Stimulated activated CD8-positive, alpha-beta memory T cell treated with anti-CD3 and anti-CD28 coated beads, Interleukin-7, amount 100 ng/mL, for 4 hours (primary cell): ENCODE results near the gene PFKFB2.

ENCODE experiments used
- DNase-seq, 2 donors: peaks; one replicate each; pipeline ENCODE4 v3.0.0-alpha.2; 2020; ENCODE audit warnings: low read depth in 2 of 2

Gene PFKFB2

DNA sequence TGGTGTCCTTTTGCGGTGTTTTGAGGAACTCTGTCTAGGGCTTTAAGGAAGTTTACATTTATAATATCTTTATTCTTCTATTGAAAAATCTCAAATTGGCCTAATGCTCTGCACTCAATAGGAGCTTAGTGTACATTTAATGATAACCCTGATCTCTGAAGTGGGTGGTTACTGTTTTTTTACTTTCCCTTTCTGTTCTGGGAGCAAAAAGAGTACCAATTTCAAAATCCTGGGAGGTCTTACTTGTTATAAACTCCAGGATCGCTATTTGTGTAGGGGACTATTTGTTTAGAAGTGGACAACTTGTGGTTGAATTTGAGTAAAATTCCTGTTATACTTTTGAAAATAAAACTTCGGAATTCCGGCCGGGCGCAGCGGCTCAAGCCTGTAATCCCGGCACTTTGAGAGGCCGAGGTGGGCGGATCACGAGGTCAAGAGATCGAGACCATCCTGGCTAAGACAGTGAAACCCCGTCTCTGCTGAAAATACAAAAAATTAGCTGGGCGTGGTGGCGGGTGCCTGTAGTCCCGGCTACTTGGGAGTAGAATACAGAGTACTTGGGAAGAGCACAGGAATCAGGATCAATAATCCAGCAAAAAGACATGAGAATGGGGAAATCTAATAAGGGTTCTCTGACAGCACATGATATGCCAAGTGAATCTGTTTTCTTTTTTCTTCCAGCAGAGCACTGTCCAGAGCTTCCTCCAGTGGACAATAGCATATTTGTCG lies 36.7 kb downstream of the PFKFB2 start:
- no peak for DNase-seq

- no peak for DNase-seq
Observed at GRCh38 chr1:207091200-207091908, 38.3 kb downstream of the PFKFB2 start.

DNA sequence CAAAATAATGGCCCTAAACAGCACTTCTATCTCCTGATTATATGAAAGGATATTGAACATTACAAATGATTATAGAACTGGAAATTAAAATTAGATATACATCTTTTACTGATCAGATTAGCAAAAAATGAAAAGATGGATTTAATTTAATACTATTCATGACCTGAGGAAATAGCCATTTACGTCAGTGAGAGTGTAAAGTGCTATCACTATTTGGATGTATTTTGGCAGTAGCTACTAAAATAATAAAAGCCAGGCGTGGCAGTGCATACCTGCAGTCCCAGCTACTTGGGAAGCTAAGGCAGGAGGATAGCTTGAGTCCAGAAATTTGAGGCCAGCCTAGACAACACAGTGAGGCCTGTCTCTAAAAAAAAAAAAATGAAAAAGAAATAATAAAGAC lies 40.9 kb downstream of the PFKFB2 start:
- no peak for DNase-seq

GRCh38 chr1:207097871-207098324 lies 44.8 kb downstream of the PFKFB2 start:
- no peak for DNase-seq

DNA sequence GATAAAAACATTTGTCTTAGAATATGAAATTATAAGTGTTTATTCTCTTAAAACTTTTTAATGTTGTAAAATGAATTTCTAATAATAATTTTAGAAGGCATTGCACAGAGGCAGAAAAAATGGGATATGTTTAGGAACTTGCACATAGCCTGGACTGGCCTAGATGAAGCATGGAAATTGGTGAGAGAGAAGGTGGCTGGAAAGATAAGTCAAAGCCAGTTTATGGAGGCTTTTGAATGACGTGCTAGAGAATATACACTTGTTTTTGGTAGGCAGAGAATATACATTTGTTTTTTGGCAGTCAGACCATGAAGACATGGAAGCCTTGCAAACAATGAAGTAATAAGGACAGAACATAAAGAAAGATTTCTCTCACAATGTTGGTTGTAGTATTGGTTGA lies 48.6 kb downstream of the PFKFB2 start:
- no peak for DNase-seq

DNA sequence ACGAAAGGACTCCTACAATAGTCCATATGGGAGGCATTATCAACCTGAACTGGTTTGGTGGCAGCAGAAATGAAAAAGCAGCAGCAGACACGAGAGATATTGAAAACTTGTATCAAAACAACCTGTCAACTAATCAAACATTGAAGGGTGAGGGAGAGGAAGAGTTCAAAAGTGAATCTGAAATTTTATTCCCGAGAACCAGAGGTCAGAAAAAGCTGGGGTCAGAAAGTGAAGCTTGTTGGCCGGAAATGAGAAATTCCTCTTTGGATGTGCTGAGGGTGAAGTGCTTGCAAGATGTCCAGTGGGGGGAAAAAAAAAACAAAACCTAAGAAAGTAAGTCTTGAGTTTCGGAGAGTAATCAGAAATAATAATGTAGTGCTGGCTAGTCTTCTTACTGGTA lies 49.1 kb downstream of the PFKFB2 start:
- DNase-seq: no peak

DNA sequence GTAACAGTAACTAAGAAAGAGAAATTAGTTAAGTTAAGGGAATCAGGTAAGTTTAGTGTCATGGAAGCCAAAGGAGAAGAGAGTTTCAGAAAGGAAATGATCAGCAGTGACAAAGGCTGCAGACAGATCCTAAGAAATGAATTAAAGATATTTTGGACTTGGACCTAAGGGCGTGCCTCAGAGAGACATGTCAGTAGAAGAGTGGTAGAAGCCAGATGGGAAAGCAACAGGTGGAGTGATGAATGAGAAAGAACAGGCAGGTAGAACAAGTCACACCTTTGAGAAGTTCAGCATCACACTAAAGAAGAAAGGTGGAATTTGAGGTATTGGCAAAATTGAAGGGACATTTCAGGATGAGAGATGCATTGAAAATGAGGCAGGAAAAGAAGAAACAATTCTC lies 49.6 kb downstream of the PFKFB2 start:
- no peak for DNase-seq

- DNase-seq: no peak
Observed at GRCh38 chr1:207103892-207104373, 50.9 kb downstream of the PFKFB2 start, which contains the start of gene C4BPA. C4BPA (plus strand) TSS chr1:207104233; CDS start chr1:207113026, 8,793 bp downstream.

DNA sequence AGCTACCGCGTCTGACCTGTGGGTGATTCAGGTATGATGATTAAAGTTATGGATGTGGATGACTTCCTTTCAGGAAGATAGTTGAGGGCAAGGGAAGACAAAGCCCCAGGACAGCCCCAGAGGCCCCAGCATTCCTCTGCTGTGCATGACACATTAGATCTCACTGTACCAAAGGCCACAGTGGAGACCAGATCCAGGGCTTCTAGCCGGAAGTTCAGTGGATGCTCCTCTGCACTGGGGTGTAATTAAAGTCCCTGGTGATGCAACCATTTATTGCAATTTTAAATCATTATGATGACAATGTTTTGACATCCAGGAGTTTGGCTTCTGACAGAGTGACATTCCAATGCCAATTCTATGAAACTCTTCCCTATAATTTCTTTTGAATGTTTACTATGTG lies 55.9 kb downstream of the PFKFB2 start:
- no peak for DNase-seq

DNA sequence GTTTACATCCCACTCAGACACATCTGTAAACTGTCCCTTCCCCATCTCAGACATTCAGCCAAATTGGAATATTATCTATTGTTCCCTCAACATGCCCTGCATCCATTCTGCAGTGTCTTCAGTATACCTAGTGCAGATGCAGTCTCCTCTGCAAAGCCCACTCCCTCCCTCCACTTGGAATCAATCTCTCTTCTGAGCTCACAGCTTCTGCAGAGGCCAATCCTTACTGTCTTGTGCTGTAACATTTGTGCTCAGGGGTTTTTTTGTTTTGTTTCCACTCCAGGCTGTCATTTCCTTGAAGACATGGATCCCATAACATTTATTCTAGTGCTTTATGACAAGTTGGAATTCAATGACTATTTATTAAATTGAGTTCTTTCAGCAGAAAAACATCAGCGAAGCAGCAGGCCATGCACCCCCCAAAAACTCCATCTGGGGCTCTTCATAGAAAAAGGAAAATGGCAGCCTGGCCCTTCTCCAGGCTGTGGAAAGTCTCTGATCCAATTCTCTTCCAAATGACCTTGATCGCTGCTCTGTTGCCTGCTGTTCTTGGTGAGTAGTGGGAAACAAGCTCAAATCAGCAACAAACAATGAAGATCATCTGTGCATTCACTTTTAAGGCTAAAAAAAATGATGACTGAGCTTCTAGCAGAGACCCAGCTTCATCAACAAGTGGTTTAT lies 59.7 kb downstream of the PFKFB2 start:
- DNase-seq: no peak

DNA sequence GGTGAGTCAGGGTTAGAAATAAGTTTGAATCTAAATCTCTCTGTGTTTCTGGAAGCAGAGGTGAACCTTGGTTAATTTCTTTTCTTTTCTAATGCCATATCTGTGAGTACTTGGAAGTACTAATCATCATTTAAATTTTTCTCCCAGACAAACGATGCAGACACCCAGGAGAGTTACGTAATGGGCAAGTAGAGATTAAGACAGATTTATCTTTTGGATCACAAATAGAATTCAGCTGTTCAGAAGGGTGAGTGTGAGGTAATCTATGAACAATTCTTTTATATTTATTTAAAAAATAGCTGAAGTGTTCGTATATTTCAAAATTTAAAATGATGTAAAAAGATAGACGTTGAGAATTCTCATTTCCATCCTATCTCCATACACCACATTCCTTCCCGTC lies 62.2 kb downstream of the PFKFB2 start:
- no peak for DNase-seq

DNA sequence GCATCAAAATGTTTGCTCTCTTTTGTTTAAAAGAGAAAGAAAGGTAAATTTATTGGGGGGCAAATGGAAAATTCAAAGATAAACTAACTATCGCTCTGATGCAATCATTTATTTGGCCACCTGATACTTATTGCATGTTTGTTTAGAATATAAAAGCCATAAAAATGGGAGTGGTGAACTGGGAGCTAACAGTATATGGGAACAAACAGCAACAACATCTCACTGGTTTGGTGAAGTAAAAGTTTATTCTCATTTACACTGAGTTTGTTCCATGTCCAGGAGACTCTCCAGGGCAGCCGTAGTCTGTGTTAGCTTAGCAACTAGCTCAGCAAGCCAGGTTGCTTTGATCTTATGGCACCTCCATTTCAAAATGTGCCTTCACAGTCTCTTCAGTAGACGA lies 71.3 kb downstream of the PFKFB2 start:
- DNase-seq: no peak

- DNase-seq: no peak
Observed at GRCh38 chr1:207128336-207128921, 75.4 kb downstream of the PFKFB2 start.

- no peak for DNase-seq
Observed at GRCh38 chr1:207129053-207129452, 76.0 kb downstream of the PFKFB2 start.
